ENCODE measurements around the gene LAMB2. TPM values are rescaled to one million over a fixed set of nuclear protein-coding genes. Genes with fewer than 3 reads are reported as not detected.

The LAMB2 gene
- total and polyA plus RNA-seq, 2 of the 8 experiments (the other 6 are each of a cell fraction or from before 2014, with no cell fraction given): 112 to 153 TPM

GRCh38 chr3:49135499-49135898 is 2.6 kb upstream of the LAMB2 start (continued):
- TF ChIP-seq RFX5 (IDR thresholded peaks at IDR 0.05; ENCODE audit: borderline replicate concordance, low read depth, low read length): no peak
- no peak for TF ChIP-seq CHD7 (IDR thresholded peaks at IDR 0.05; ENCODE audit: insufficient replicate concordance, low read length)
- TF ChIP-seq BACH1 (IDR thresholded peaks at IDR 0.05; ENCODE audit: low read length): no peak
- no peak for TF ChIP-seq POU5F1 (IDR thresholded peaks at IDR 0.05; ENCODE audit: low read depth, low read length)
- TF ChIP-seq JUND (IDR thresholded peaks at IDR 0.05; ENCODE audit: low read length): no peak
- no peak for TF ChIP-seq E2F6 (IDR thresholded peaks at IDR 0.05)
- no peak for TF ChIP-seq BRCA1 (IDR thresholded peaks at IDR 0.05; ENCODE audit: low read depth, low read length)
